Ishikawa (cell line): ENCODE measurements around the gene CHN1.

Experiments used
- RAD21 ChIP-seq: IDR thresholded peaks from 2 replicates; pipeline ENCODE4 v1.6.1; 2012; ENCODE audit warnings: low read depth
- TF ChIP-seq, protein P1 (sequence below): IDR thresholded peaks from 2 replicates; pipeline ENCODE4 v1.6.1; 2012

DNA sequence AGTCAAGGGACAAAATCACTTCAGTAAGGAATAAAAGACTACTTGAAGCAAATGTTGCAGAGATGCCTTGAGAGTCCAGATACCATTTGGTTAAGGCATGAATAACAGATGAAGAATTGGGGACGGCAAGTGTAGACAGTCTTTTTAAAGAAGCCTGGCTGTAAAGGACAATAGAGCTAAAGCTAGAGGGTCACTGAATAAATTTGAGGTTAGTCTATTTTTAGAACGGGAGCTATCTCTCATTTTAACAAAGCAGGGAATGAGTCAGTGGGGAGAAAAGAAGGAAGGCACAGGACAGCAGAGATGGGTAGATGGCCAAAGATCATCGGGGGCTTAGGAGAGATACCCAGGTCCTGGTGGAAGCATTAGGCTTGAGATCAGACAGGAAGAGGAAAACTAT is 30.6 kb upstream of the CHN1 start:
- TF ChIP-seq, protein P1, sequence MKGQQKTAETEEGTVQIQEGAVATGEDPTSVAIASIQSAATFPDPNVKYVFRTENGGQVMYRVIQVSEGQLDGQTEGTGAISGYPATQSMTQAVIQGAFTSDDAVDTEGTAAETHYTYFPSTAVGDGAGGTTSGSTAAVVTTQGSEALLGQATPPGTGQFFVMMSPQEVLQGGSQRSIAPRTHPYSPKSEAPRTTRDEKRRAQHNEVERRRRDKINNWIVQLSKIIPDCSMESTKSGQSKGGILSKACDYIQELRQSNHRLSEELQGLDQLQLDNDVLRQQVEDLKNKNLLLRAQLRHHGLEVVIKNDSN = no peak
- TF ChIP-seq RAD21 = no peak
